ENCODE results near the gene SZT2. TPM values are rescaled to one million over a fixed set of nuclear protein-coding genes. Genes with fewer than 3 reads are reported as not detected.

Gene SZT2
- polyA plus RNA-seq, 1 experiment: 9.4 TPM

DNA sequence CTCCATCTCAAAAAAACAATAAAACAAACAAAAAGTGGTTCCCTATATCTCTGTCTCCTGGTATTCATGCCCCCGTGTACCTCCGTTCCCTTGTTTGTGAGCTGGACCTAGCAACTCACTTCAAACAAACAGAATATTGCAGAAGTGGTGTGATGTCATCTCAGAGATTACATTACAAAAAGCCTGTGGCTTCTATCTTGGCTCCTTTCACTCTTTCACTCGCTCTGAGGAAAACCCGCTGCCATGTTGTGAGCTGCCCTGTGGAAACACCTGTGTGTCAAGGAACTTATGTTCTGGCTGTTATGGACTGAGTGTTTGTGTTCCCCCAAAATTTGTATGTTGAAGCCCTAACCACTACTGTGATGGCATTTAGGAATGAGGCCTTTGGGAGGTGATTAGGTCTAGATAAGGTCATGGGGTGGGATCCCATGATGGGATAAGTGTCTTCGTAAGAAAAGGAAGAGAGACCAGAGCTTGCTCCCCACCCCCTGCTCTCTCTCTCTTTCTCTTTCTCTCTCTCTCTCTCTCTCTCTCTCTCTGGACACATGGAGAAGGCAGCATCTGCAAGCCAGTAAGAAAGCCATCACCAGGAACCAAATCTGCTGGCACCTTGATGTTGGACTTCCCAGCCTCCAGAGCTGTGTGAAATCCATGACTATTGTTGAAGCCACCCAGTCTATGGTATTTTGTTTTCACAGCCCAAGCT is 71.4 kb downstream of the SZT2 start:
- Histone ChIP-seq H3K27me3 (ENCODE audit: control insufficient read depth, insufficient read depth, low read length) (no peaks in the 10 kb centered on the region), H3K9me3 (ENCODE audit: control insufficient read depth, insufficient read depth, low read length) (peaks cover 4% of the 10 kb centered on the region; the same call in 1 of the 2 replicates), H3K4me3 (ENCODE audit: low read depth, low read length) (no peak overlapping the region), H3K27ac (ENCODE audit: low read depth, low read length) (no peak overlapping the region)
- DNase-seq (ENCODE audit: low read depth, low spot score): no peak
- TF ChIP-seq, protein P1, sequence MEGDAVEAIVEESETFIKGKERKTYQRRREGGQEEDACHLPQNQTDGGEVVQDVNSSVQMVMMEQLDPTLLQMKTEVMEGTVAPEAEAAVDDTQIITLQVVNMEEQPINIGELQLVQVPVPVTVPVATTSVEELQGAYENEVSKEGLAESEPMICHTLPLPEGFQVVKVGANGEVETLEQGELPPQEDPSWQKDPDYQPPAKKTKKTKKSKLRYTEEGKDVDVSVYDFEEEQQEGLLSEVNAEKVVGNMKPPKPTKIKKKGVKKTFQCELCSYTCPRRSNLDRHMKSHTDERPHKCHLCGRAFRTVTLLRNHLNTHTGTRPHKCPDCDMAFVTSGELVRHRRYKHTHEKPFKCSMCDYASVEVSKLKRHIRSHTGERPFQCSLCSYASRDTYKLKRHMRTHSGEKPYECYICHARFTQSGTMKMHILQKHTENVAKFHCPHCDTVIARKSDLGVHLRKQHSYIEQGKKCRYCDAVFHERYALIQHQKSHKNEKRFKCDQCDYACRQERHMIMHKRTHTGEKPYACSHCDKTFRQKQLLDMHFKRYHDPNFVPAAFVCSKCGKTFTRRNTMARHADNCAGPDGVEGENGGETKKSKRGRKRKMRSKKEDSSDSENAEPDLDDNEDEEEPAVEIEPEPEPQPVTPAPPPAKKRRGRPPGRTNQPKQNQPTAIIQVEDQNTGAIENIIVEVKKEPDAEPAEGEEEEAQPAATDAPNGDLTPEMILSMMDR (IDR thresholded peaks at IDR 0.05; ENCODE audit: low read depth, low read length): no peak
- ChIA-PET CTCF (no interaction called here), POLR2A (interaction anchor here (1.2 kb wide), 1 partner anchor 9 kb away, joined by 3 read pairs; no protein-coding TSS in a partner anchor)

DNA sequence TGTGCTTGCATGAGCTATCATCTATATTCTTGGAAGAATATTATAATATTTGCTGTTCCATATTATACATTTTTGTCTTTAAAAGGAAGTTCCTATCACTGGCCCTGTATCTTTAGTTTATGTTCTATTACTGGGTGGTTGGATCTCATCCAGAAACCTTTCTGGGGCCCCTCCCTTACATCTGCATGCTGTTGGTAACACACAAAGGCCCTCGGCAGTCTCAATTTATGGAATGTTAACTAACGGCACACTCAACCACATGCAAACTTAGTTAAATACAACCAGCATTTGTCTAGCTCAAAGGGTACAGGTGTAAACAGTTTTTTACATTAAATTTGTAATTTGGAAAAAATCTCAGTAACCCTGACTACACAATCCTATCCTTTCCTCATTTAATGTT is 73.8 kb downstream of the SZT2 start:
- Histone ChIP-seq H3K27me3 (ENCODE audit: control insufficient read depth, insufficient read depth, low read length) (no peaks in the 10 kb centered on the region), H3K9me3 (ENCODE audit: control insufficient read depth, insufficient read depth, low read length) (peaks cover 11% of the 10 kb centered on the region), H3K27ac (ENCODE audit: low read depth, low read length) (no peak overlapping the region), H3K4me3 (ENCODE audit: low read depth, low read length) (no peak overlapping the region)
- TF ChIP-seq, protein P1 (IDR thresholded peaks at IDR 0.05; ENCODE audit: low read depth, low read length): no peak
- DNase-seq (ENCODE audit: low read depth, low spot score): no peak
- CTCF ChIA-PET: interaction anchor here (1.5 kb wide), 1 partner anchor 9 kb away, joined by 5 read pairs; the partner anchor contains the start of gene HYI
- POLR2A ChIA-PET: interaction anchor here (0.9 kb wide), 1 partner anchor 9 kb away, joined by 3 read pairs; no protein-coding TSS in a partner anchor

DNA sequence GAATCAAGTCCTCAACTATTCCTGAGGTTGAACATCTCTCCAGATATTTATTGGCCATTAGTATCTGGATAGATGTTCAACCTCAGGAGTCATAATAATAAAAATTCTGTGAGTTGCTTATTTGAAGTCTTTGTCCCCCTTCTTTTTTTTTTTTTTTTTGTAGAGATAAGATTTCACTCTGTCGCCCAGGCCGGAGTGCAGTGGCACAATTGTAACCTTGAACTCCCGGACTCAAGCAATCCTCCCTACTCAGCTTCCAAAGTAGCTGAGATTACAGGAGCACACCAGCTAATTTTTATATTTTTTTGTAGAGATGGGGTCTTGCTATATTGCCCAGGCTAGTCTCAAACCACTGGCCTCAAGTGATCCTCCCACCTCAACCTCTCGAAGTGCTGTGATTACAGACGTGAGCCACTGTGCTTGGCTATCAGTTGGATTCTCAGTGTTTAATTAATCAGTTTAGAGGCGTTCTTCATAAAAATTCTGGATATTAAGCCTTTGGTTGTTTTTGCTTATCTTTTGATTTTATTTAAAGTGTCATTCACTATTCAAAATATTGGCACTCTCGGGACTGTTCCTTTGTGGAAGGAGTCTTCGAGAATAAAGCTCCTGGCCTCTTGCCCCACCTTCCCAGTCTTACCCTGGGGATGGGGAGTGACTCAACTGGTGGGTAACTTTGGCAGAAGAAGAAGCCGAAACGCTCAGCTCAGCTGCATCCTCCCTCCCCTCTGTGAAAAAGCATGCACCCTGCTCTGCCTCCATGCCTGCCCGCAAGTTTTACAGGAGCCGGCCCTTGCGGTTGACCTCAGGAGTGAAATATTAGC is 75.2 kb downstream of the SZT2 start:
- ChIA-PET CTCF (no interaction called here), POLR2A (no interaction called here)
- TF ChIP-seq, protein P1 (IDR thresholded peaks at IDR 0.05; ENCODE audit: low read depth, low read length): no peak
- Histone ChIP-seq H3K9me3 (ENCODE audit: control insufficient read depth, insufficient read depth, low read length) (peaks cover 20% of the 10 kb centered on the region), H3K4me3 (ENCODE audit: low read depth, low read length) (no peak overlapping the region), H3K27me3 (ENCODE audit: control insufficient read depth, insufficient read depth, low read length) (no peaks in the 10 kb centered on the region), H3K27ac (ENCODE audit: low read depth, low read length) (no peak overlapping the region)
- no peak for DNase-seq (ENCODE audit: low read depth, low spot score)

DNA sequence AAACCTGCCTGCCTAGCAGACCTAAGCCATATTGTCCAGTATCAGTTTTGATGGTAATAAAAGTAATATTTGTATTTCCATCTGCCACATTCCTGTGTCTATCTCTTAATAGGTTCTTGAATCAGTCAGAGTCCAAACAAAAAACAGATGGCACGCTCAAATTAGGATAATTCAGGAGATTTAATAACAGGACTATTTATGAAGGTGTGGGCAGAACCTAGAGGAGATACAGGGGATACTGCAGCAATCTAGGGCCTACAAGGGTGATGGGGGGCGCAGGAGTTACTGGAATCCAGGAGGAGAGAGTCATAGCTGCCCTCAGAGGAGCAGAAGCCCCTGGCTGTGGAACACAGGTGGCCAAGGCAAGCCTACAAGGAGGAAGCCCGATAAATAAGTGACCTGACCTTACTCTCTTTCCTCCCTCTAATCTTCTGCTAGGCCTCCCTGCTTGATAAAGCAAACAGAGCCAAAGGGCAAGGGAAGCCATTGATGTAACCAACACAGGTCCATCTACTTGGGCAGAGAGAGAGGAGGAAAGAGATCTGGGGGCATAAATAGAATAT is 75.9 kb downstream of the SZT2 start:
- DNase-seq (ENCODE audit: low read depth, low spot score): no peak
- POLR2A ChIA-PET: no interaction called here
- TF ChIP-seq, protein P1 (IDR thresholded peaks at IDR 0.05; ENCODE audit: low read depth, low read length): no peak
- H3K4me3 ChIP-seq (ENCODE audit: low read depth, low read length): no peak overlapping the region
- no peak overlapping the region for H3K27ac ChIP-seq (ENCODE audit: low read depth, low read length)
- CTCF ChIA-PET: no interaction called here
- no peaks in the 10 kb centered on the region for H3K27me3 ChIP-seq (ENCODE audit: control insufficient read depth, insufficient read depth, low read length)
- H3K9me3 ChIP-seq (ENCODE audit: control insufficient read depth, insufficient read depth, low read length): peaks cover 20% of the 10 kb centered on the region

All from AG04450 (cell line).